Neural progenitor cell (in vitro differentiated cells): ENCODE measurements around the gene DYSF.

ENCODE experiments used
- CTCF ChIP-seq: fragments of 200-600 bp; sonication (generic); IDR thresholded peaks from 2 replicates; pipeline ENCODE4 v1.5.1; 2017; ENCODE audit warnings: antibody characterized with exemption, mild to moderate bottlenecking
- EZH2phosphoT487 ChIP-seq: fragments of 200-600 bp; sonication (generic); IDR thresholded peaks from 2 replicates; pipeline ENCODE4 v1.6.1; 2017; ENCODE audit warnings: antibody characterized with exemption

- no peak for TF ChIP-seq CTCF
- no peak for TF ChIP-seq EZH2phosphoT487
These were observed 194.0 kb downstream of the DYSF start for GRCh38 chr2:71647356-71647755.
